PFSK-1 (cell line): ENCODE measurements around the gene PADI4.

Experiments used
- FOXP2 ChIP-seq: optimal IDR thresholded peaks from 2 replicates; pipeline ENCODE3; 2011; ENCODE audit warnings: borderline replicate concordance, control low read depth, inconsistent platforms; ENCODE audit not compliant: insufficient read depth; ENCODE audit errors: extremely low read length, extremely low read depth
- POLR2AphosphoS5 ChIP-seq: IDR thresholded peaks from 2 replicates; pipeline ENCODE4 v1.6.1; 2012; ENCODE audit warnings: low read depth, mild to moderate bottlenecking, control low read depth, low read length, moderate library complexity
- SIN3A ChIP-seq: IDR thresholded peaks from 2 replicates; pipeline ENCODE4 v1.6.1; 2012; ENCODE audit warnings: mild to moderate bottlenecking, low read length, moderate library complexity, borderline replicate concordance; ENCODE audit not compliant: insufficient read depth
- TAF1 ChIP-seq: IDR thresholded peaks from 2 replicates; pipeline ENCODE4 v1.6.1; 2012; ENCODE audit warnings: low read length, control low read depth, borderline replicate concordance; ENCODE audit not compliant: insufficient read depth
- TF ChIP-seq, protein P1 (sequence below), 2 experiments: IDR thresholded peaks; 2 replicates each; pipeline versions ENCODE4 v1.6.1 to v1.8.0; 2011 to 2012; ENCODE audit warnings: low read depth in 2 of 2, low read length in 2 of 2, control low read depth in 1 of 2, inconsistent platforms in 1 of 2, mild to moderate bottlenecking in 1 of 2, moderate library complexity in 1 of 2; ENCODE audit not compliant: insufficient read depth in 1 of 2

DNA sequence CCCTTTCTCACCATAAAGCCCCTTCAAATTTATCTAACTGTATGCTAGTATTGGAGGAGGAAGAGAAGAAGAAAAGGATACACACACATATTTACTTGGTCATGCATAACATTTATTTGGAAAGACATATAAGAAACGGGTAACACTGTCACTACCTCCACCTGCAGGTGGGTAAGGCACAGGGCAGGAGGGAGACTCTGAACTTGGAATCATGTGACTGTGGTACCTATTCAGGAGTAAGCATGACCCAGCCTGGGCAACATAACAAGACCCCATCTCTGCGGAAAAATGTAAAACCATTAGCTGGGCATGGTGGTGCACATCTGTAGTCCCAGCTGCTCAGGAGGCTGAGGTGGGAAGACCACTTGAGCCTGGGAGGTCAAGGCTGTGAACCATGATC lies 62.6 kb downstream of the PADI4 start:
- TF ChIP-seq POLR2AphosphoS5: no peak
- TF ChIP-seq TAF1: no peak
- TF ChIP-seq, protein P1, sequence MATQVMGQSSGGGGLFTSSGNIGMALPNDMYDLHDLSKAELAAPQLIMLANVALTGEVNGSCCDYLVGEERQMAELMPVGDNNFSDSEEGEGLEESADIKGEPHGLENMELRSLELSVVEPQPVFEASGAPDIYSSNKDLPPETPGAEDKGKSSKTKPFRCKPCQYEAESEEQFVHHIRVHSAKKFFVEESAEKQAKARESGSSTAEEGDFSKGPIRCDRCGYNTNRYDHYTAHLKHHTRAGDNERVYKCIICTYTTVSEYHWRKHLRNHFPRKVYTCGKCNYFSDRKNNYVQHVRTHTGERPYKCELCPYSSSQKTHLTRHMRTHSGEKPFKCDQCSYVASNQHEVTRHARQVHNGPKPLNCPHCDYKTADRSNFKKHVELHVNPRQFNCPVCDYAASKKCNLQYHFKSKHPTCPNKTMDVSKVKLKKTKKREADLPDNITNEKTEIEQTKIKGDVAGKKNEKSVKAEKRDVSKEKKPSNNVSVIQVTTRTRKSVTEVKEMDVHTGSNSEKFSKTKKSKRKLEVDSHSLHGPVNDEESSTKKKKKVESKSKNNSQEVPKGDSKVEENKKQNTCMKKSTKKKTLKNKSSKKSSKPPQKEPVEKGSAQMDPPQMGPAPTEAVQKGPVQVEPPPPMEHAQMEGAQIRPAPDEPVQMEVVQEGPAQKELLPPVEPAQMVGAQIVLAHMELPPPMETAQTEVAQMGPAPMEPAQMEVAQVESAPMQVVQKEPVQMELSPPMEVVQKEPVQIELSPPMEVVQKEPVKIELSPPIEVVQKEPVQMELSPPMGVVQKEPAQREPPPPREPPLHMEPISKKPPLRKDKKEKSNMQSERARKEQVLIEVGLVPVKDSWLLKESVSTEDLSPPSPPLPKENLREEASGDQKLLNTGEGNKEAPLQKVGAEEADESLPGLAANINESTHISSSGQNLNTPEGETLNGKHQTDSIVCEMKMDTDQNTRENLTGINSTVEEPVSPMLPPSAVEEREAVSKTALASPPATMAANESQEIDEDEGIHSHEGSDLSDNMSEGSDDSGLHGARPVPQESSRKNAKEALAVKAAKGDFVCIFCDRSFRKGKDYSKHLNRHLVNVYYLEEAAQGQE (IDR thresholded peaks at IDR 0.05; ENCODE audit: insufficient read depth in 1 of 2, low read depth in 2 of 2, low read length in 2 of 2): no peak
- no peak for TF ChIP-seq SIN3A
- TF ChIP-seq FOXP2: no peak
